DOHH2 (cell line): ENCODE data around the gene LRRTM4.

ENCODE experiments used
- H3F3A ChIP-seq: fragments of 200-600 bp; sonication (generic), shearing (Covaris generic); 2 replicates; pipeline ENCODE4 v1.6.0; 2016; ENCODE audit warnings: antibody characterized with exemption, mild to moderate bottlenecking; ENCODE audit not compliant: control insufficient read depth, insufficient read depth
- H3K27ac ChIP-seq: fragments of 200-600 bp; sonication (generic); 2 replicates; pipeline ENCODE4 v1.5.1; 2014; ENCODE audit warnings: low read depth, mild to moderate bottlenecking, low read length, moderate library complexity
- H3K27me3 ChIP-seq: fragments of 200-600 bp; sonication (generic); 2 replicates; pipeline ENCODE4 v1.6.1; 2014; ENCODE audit warnings: mild to moderate bottlenecking, low read length, mixed read lengths; ENCODE audit not compliant: control insufficient read depth
- H3K36me3 ChIP-seq: fragments of 200-600 bp; sonication (generic); 2 replicates; pipeline ENCODE4 v1.6.1; 2014; ENCODE audit warnings: mild to moderate bottlenecking, low read length, moderate library complexity, mixed read lengths; ENCODE audit not compliant: control insufficient read depth
- H3K4me1 ChIP-seq: fragments of 200-600 bp; sonication (generic); 2 replicates; pipeline ENCODE4 v1.6.1; 2014; ENCODE audit warnings: mild to moderate bottlenecking, low read length, mixed read lengths; ENCODE audit not compliant: control insufficient read depth
- H3K4me2 ChIP-seq: fragments of 200-600 bp; sonication (generic); 2 replicates; pipeline ENCODE4 v1.6.0; 2014; ENCODE audit warnings: mild to moderate bottlenecking, low read length, moderate library complexity
- H3K4me3 ChIP-seq: fragments of 200-600 bp; sonication (generic); 2 replicates; pipeline ENCODE4 v1.5.1; 2014; ENCODE audit warnings: mild to moderate bottlenecking, low read length, mixed read lengths
- H3K79me2 ChIP-seq: fragments of 200-600 bp; sonication (generic); 2 replicates; pipeline ENCODE4 v1.6.1; 2014; ENCODE audit warnings: mild to moderate bottlenecking, low read length, mixed read lengths; ENCODE audit not compliant: control insufficient read depth
- H3K9me2 ChIP-seq: fragments of 200-600 bp; sonication (generic); replicated peaks from 2 replicates; pipeline ENCODE4 v1.6.1; 2014; ENCODE audit warnings: mild to moderate bottlenecking, low read length, mixed read lengths; ENCODE audit not compliant: control insufficient read depth
- H3K9me3 ChIP-seq: fragments of 200-600 bp; sonication (generic); 2 replicates; pipeline ENCODE4 v1.6.1; 2014; ENCODE audit warnings: antibody characterized with exemption, low read length, mixed read lengths; ENCODE audit not compliant: control insufficient read depth, insufficient read depth
- H4K20me1 ChIP-seq: fragments of 200-600 bp; sonication (generic); 2 replicates; pipeline ENCODE4 v1.6.0; 2014; ENCODE audit warnings: low read depth, mild to moderate bottlenecking, antibody characterized with exemption, low read length, moderate library complexity; ENCODE audit not compliant: control insufficient read depth, insufficient read depth
- CTCF ChIP-seq: fragments of 200-600 bp; sonication (generic); IDR thresholded peaks from one replicate; pipeline ENCODE4 v1.5.1; 2014; ENCODE audit warnings: antibody characterized with exemption, mild to moderate bottlenecking, low read depth, low read length; ENCODE audit not compliant: poor library complexity, severe bottlenecking
- EZH2phosphoT487 ChIP-seq: fragments of 200-600 bp; sonication (generic); IDR thresholded peaks from 2 replicates; pipeline ENCODE4 v1.6.1; 2017; ENCODE audit warnings: borderline replicate concordance, mild to moderate bottlenecking, antibody characterized with exemption, low read length, moderate library complexity, mixed read lengths

The LRRTM4 gene

GRCh38 chr2:76867854-76868253 is 654.3 kb downstream of the LRRTM4 start:
- Histone ChIP-seq H3K4me1 (peaks cover 4% of the 10 kb centered on the region; the same call in 1 of the 2 replicates), H3K4me3 (no peak overlapping the region)

DNA sequence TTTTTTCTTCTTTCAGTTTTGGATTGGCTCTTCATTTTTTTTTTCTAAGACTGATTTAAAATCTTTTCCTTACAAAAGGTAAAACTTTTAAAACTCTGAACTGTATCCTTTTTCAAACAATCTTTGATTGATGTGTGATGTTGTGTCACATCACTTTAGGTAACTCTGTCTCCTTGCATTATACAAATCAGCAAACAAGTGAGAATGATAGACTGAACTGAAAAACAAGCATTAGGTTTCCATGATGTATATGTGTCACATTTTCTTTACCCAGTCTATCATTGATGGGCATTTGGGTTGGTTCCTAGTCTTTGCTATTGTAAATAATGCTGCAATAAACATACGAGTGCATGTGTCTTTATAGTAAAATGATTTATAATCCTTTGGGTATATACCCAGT is 655.7 kb downstream of the LRRTM4 start:
- Histone ChIP-seq H3K4me1 (peaks cover 9% of the 10 kb centered on the region), H3K4me3 (no peak overlapping the region), H3K27ac (no peak overlapping the region), H3K79me2 (no peaks in the 10 kb centered on the region), H3F3A (no peaks in the 10 kb centered on the region), H3K9me2 (no peaks in the 10 kb centered on the region), H3K36me3 (no peaks in the 10 kb centered on the region), H4K20me1 (no peaks in the 10 kb centered on the region), H3K4me2 (no peak overlapping the region), H3K9me3 (no peaks in the 10 kb centered on the region), H3K27me3 (no peaks in the 10 kb centered on the region)
- no peak for TF ChIP-seq EZH2phosphoT487
- no peak for TF ChIP-seq CTCF

More at GRCh38 chr2:76867854-76868253, 654.3 kb downstream of the LRRTM4 start:
- H3K4me2 ChIP-seq = no peak overlapping the region
- H3K27ac ChIP-seq = no peak overlapping the region
- H3F3A ChIP-seq = no peaks in the 10 kb centered on the region
- TF ChIP-seq EZH2phosphoT487 (no peak), CTCF (no peak)
- H4K20me1 ChIP-seq = no peaks in the 10 kb centered on the region
- no peaks in the 10 kb centered on the region for H3K79me2 ChIP-seq
- no peaks in the 10 kb centered on the region for H3K9me2 ChIP-seq
- no peaks in the 10 kb centered on the region for H3K9me3 ChIP-seq
- H3K27me3 ChIP-seq = no peaks in the 10 kb centered on the region
- no peaks in the 10 kb centered on the region for H3K36me3 ChIP-seq

DNA sequence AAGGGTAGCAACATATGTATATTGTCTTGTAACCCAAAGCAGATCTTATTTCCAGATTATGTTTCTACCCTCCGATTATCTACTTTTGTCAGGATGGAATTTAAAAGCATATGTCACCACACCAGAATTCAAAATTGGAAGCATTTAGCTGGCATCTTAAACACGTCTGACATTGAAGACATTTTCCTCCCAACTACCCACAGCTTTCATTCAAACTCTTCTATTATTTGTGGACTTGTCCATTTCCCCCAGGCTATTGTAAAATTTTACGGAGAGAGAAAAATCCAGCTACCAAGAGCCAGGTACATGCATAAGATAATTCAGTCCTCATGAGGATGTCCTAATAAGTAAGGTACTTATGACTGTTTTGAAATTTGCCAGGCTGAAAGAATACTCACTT is 659.3 kb downstream of the LRRTM4 start:
- no peaks in the 10 kb centered on the region for H3F3A ChIP-seq
- H3K9me2 ChIP-seq = no peaks in the 10 kb centered on the region
- no peaks in the 10 kb centered on the region for H3K27me3 ChIP-seq
- no peak overlapping the region for H3K4me3 ChIP-seq
- H3K4me1 ChIP-seq = peaks cover 10% of the 10 kb centered on the region
- no peaks in the 10 kb centered on the region for H3K79me2 ChIP-seq
- TF ChIP-seq CTCF (no peak), EZH2phosphoT487 (no peak)
- H4K20me1 ChIP-seq = no peaks in the 10 kb centered on the region
- no peak overlapping the region for H3K27ac ChIP-seq
- no peak overlapping the region for H3K4me2 ChIP-seq
- no peaks in the 10 kb centered on the region for H3K9me3 ChIP-seq
- H3K36me3 ChIP-seq = no peaks in the 10 kb centered on the region

GRCh38 chr2:76861708-76862107 is 660.5 kb downstream of the LRRTM4 start:
- H3K4me3 ChIP-seq = no peak overlapping the region
- no peaks in the 10 kb centered on the region for H3K36me3 ChIP-seq
- TF ChIP-seq EZH2phosphoT487 = no peak
- TF ChIP-seq CTCF = no peak
- H4K20me1 ChIP-seq = no peaks in the 10 kb centered on the region
- H3K9me3 ChIP-seq = no peaks in the 10 kb centered on the region
- peaks cover 6% of the 10 kb centered on the region for H3K4me1 ChIP-seq
- H3K79me2 ChIP-seq = no peaks in the 10 kb centered on the region
- H3K4me2 ChIP-seq = no peak overlapping the region
- H3K27ac ChIP-seq = no peak overlapping the region
- no peaks in the 10 kb centered on the region for H3K9me2 ChIP-seq
- no peaks in the 10 kb centered on the region for H3F3A ChIP-seq
- no peaks in the 10 kb centered on the region for H3K27me3 ChIP-seq
